DOHH2 (cell line): Measurements from ENCODE around the gene CCT8.

Source experiments
- H3F3A ChIP-seq: fragments of 200-600 bp; sonication (generic), shearing (Covaris generic); 2 replicates; pipeline ENCODE4 v1.6.0; 2016; ENCODE audit warnings: antibody characterized with exemption, mild to moderate bottlenecking; ENCODE audit not compliant: control insufficient read depth, insufficient read depth
- H3K27ac ChIP-seq: fragments of 200-600 bp; sonication (generic); 2 replicates; pipeline ENCODE4 v1.5.1; 2014; ENCODE audit warnings: low read depth, mild to moderate bottlenecking, low read length, moderate library complexity
- H3K27me3 ChIP-seq: fragments of 200-600 bp; sonication (generic); 2 replicates; pipeline ENCODE4 v1.6.1; 2014; ENCODE audit warnings: mild to moderate bottlenecking, low read length, mixed read lengths; ENCODE audit not compliant: control insufficient read depth
- H3K36me3 ChIP-seq: fragments of 200-600 bp; sonication (generic); 2 replicates; pipeline ENCODE4 v1.6.1; 2014; ENCODE audit warnings: mild to moderate bottlenecking, low read length, moderate library complexity, mixed read lengths; ENCODE audit not compliant: control insufficient read depth
- H3K4me1 ChIP-seq: fragments of 200-600 bp; sonication (generic); 2 replicates; pipeline ENCODE4 v1.6.1; 2014; ENCODE audit warnings: mild to moderate bottlenecking, low read length, mixed read lengths; ENCODE audit not compliant: control insufficient read depth
- H3K4me2 ChIP-seq: fragments of 200-600 bp; sonication (generic); 2 replicates; pipeline ENCODE4 v1.6.0; 2014; ENCODE audit warnings: mild to moderate bottlenecking, low read length, moderate library complexity
- H3K4me3 ChIP-seq: fragments of 200-600 bp; sonication (generic); 2 replicates; pipeline ENCODE4 v1.5.1; 2014; ENCODE audit warnings: mild to moderate bottlenecking, low read length, mixed read lengths
- H3K79me2 ChIP-seq: fragments of 200-600 bp; sonication (generic); 2 replicates; pipeline ENCODE4 v1.6.1; 2014; ENCODE audit warnings: mild to moderate bottlenecking, low read length, mixed read lengths; ENCODE audit not compliant: control insufficient read depth
- H3K9me2 ChIP-seq: fragments of 200-600 bp; sonication (generic); replicated peaks from 2 replicates; pipeline ENCODE4 v1.6.1; 2014; ENCODE audit warnings: mild to moderate bottlenecking, low read length, mixed read lengths; ENCODE audit not compliant: control insufficient read depth
- H3K9me3 ChIP-seq: fragments of 200-600 bp; sonication (generic); 2 replicates; pipeline ENCODE4 v1.6.1; 2014; ENCODE audit warnings: antibody characterized with exemption, low read length, mixed read lengths; ENCODE audit not compliant: control insufficient read depth, insufficient read depth
- H4K20me1 ChIP-seq: fragments of 200-600 bp; sonication (generic); 2 replicates; pipeline ENCODE4 v1.6.0; 2014; ENCODE audit warnings: low read depth, mild to moderate bottlenecking, antibody characterized with exemption, low read length, moderate library complexity; ENCODE audit not compliant: control insufficient read depth, insufficient read depth
- CTCF ChIP-seq: fragments of 200-600 bp; sonication (generic); IDR thresholded peaks from one replicate; pipeline ENCODE4 v1.5.1; 2014; ENCODE audit warnings: antibody characterized with exemption, mild to moderate bottlenecking, low read depth, low read length; ENCODE audit not compliant: poor library complexity, severe bottlenecking
- EZH2phosphoT487 ChIP-seq: fragments of 200-600 bp; sonication (generic); IDR thresholded peaks from 2 replicates; pipeline ENCODE4 v1.6.1; 2017; ENCODE audit warnings: borderline replicate concordance, mild to moderate bottlenecking, antibody characterized with exemption, low read length, moderate library complexity, mixed read lengths

Gene CCT8

GRCh38 chr21:29085106-29085752 is 11.8 kb upstream of the CCT8 start:
- Histone ChIP-seq H3K9me3 (no peaks in the 10 kb centered on the region), H3F3A (no peaks in the 10 kb centered on the region), H3K4me2 (no peak overlapping the region), H3K4me1 (peaks cover 20% of the 10 kb centered on the region), H3K36me3 (no peaks in the 10 kb centered on the region), H3K4me3 (no peak overlapping the region), H3K9me2 (no peaks in the 10 kb centered on the region), H3K79me2 (no peaks in the 10 kb centered on the region), H4K20me1 (no peaks in the 10 kb centered on the region), H3K27me3 (no peaks in the 10 kb centered on the region), H3K27ac (no peak overlapping the region)
- TF ChIP-seq EZH2phosphoT487: no peak
- TF ChIP-seq CTCF: no peak

GRCh38 chr21:29084372-29084771 is 10.9 kb upstream of the CCT8 start:
- H4K20me1 ChIP-seq: no peaks in the 10 kb centered on the region
- no peaks in the 10 kb centered on the region for H3K36me3 ChIP-seq
- no peaks in the 10 kb centered on the region for H3K79me2 ChIP-seq
- no peaks in the 10 kb centered on the region for H3K9me3 ChIP-seq
- no peak overlapping the region for H3K4me3 ChIP-seq
- H3K4me2 ChIP-seq: no peak overlapping the region
- H3K9me2 ChIP-seq: no peaks in the 10 kb centered on the region
- no peak for TF ChIP-seq EZH2phosphoT487
- TF ChIP-seq CTCF: no peak
- no peaks in the 10 kb centered on the region for H3F3A ChIP-seq
- no peaks in the 10 kb centered on the region for H3K27me3 ChIP-seq
- H3K4me1 ChIP-seq: peaks cover 20% of the 10 kb centered on the region
- no peak overlapping the region for H3K27ac ChIP-seq

GRCh38 chr21:29083306-29083705 is 9.9 kb upstream of the CCT8 start:
- Histone ChIP-seq H3K4me2 (no peak overlapping the region), H3F3A (no peaks in the 10 kb centered on the region), H3K27ac (no peak overlapping the region), H3K9me3 (no peaks in the 10 kb centered on the region), H3K36me3 (no peaks in the 10 kb centered on the region), H4K20me1 (no peaks in the 10 kb centered on the region), H3K4me1 (peaks cover 30% of the 10 kb centered on the region), H3K27me3 (no peaks in the 10 kb centered on the region), H3K9me2 (no peaks in the 10 kb centered on the region), H3K4me3 (no peak overlapping the region), H3K79me2 (no peaks in the 10 kb centered on the region; the same call in 1 of the 2 replicates)
- no peak for TF ChIP-seq CTCF
- no peak for TF ChIP-seq EZH2phosphoT487
